Activated CD8-positive, alpha-beta T cell treated with anti-CD3 and anti-CD28 coated beads for 36 hours (primary cell): Measurements from ENCODE around the gene FGD3. TPM values are rescaled to one million over a fixed set of nuclear protein-coding genes. Genes with fewer than 3 reads are reported as not detected.

Source experiments
- ATAC-seq: fragments of 200-7000 bp; cut with Tn5 transposase; one replicate; pipeline ENCODE4 v1.10.0; 2021; ENCODE audit warnings: mild to moderate bottlenecking, moderate library complexity
- CTCF ChIA-PET: fragments of 350-600 bp; sonication (Branson Sonifier 250); formaldehyde crosslinking; loops from one replicate; lab custom pipeline; 2021; ENCODE audit warnings: antibody characterized with exemption; lab: Charles Lee
- POLR2A ChIA-PET: fragments of 350-600 bp; sonication (Branson Sonifier 250); formaldehyde crosslinking; loops from one replicate; lab custom pipeline; 2021; ENCODE audit warnings: antibody characterized with exemption; lab: Charles Lee
- DNase-seq: peaks from one replicate; pipeline ENCODE4 v3.0.0-alpha.2; 2020
- H3K27ac Mint-ChIP-seq: one replicate; pipeline ENCODE4 v1.8.0; 2021; ENCODE audit warnings: mild to moderate bottlenecking, mixed read lengths
- H3K27me3 Mint-ChIP-seq: one replicate; pipeline ENCODE4 v1.8.0; 2021; ENCODE audit warnings: mixed read lengths
- H3K36me3 Mint-ChIP-seq: one replicate; pipeline ENCODE4 v1.8.0; 2021; ENCODE audit warnings: low read depth, mixed read lengths
- H3K4me1 Mint-ChIP-seq: one replicate; pipeline ENCODE4 v1.8.0; 2021; ENCODE audit warnings: low read depth, mixed read lengths
- H3K4me3 Mint-ChIP-seq: one replicate; pipeline ENCODE4 v1.8.0; 2021; ENCODE audit warnings: mild to moderate bottlenecking, moderate library complexity, mixed read lengths
- H3K9me3 Mint-ChIP-seq: one replicate; pipeline ENCODE4 v1.8.0; 2021; ENCODE audit warnings: mixed read lengths
- CTCF ChIP-seq: fragments of 200-600 bp; IDR thresholded peaks from one replicate; pipeline ENCODE4 v1.8.0; 2022; ENCODE audit warnings: antibody characterized with exemption, mild to moderate bottlenecking
- intact Hi-C: fragments of 100-400 bp; cut with micrococcal nuclease; formaldehyde crosslinking; loops from one replicate; pipeline ENCODE4 v1.10.0; 2022
- total RNA-seq, 2 experiments: library from RNA; stranded (reverse); gene quantifications; one replicate each; pipeline ENCODE4 v1.2.3, GENCODE V29; 2021

FGD3 gene
- total RNA-seq, 2 experiments from 2014 or later = 41.6 to 43.5 TPM

DNA sequence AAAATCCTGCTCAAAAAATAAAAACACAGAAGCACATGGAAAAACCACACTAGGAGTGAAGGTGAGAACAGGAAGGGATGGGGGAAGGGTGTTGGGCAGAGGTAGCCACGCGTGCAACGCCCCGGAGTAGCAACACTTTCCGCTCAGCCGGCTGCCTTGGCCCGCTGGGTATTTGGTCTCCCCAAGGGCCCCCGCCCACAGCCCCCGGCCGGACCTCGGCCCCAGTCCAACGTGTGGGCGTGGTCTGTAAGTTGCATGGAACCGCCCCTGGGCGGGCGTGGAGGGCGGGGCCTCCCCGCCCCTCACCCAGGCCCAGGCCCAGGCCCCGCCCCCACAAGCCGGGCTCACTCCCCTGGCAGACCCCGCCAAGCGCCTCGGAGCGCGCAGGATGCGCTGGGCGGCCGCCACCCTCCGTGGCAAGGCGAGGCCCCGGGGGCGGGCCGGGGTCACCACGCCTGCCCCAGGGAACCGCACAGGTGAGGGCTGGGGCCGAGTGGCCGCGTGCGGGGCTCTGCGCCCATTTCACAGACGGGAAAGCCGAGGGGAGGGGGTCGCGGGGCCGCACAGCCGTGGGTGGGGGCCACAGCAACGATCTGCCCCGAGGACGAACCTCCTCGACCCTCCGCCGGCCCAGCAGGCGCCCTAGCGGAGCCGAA lies 111.2 kb downstream of the FGD3 start, which contains the start of gene SUSD3:
Gene SUSD3, plus strand, starts transcription at position 347 of the 656 bp plus-strand sequence. Its CDS starts 42 bp downstream, at position 389.
- H3K27ac Mint-ChIP-seq = peak within 1 kb of the TSS; percentile 97
- no peak for TF ChIP-seq CTCF
- peak within 1 kb of the TSS; percentile 86 for H3K4me3 Mint-ChIP-seq
- intact Hi-C loops = loop anchor here (10.0 kb wide), 1 partner anchor 944 kb away; the partner anchor contains the start of gene SPTLC1
- peak; percentile 76 for DNase-seq
- ATAC-seq = peak; percentile 63
- H3K4me1 Mint-ChIP-seq = peaks cover 51% of the 10 kb centered on the region
- no peaks in the 10 kb centered on the region for H3K9me3 Mint-ChIP-seq
- ChIA-PET CTCF (interaction anchor here (1.1 to 2.7 kb wide), 3 partner anchors 10 to 50 kb away, joined by 3 to 12 read pairs (median 3); no protein-coding TSS in a partner anchor), POLR2A (interaction anchor here (1.0 to 2.2 kb wide), 5 partner anchors 8 to 38 kb away, joined by 3 to 11 read pairs (median 5); no protein-coding TSS in a partner anchor)
- H3K36me3 Mint-ChIP-seq = no peaks in the 10 kb centered on the region
- H3K27me3 Mint-ChIP-seq = no peaks in the 10 kb centered on the region

DNA sequence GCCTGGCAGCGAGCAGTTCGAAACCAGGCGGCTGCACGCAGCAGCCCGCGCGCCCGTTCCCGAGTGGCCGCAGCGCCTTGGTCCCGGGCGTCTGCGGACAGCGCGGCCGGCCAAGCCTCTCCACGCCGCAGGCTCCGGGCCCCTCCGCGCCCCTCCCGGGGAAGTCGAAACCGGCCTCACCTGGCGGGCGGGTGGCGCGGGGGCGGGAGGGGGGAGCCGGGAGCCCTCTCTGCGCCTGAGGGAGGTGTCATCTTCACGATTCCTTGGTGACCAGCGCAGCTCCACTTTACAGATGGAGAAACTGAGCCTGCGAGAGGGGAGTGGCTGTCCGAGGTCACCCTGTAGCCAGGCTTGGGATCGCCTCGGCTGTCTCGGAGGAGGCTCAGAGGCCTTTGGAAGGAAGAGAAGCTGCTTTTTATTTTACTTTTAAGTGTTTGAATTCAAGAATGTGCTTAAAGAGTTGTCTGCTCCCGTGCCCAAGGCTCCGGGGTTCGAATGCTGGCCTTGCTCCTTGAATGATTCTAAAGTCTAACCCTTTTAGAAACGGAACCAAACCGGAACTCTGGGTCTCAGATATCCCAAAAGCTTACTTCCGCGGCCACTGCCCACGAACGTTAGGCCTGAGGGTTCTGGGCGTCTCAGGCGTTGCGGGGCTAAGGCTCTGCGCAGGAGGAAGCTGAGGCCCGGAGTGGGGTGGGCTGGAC lies 111.8 kb downstream of the FGD3 start:
- ChIA-PET POLR2A (interaction anchor here (0.8 to 2.2 kb wide), 12 partner anchors 9 to 95 kb away, joined by 3 to 15 read pairs (median 4); no protein-coding TSS in a partner anchor), CTCF (interaction anchor here (1.1 to 2.7 kb wide), 6 partner anchors 8 to 56 kb away, joined by 3 to 12 read pairs (median 4); no protein-coding TSS in a partner anchor)
- Mint-ChIP-seq H3K36me3 (peaks cover 3% of the 10 kb centered on the region), H3K27me3 (no peaks in the 10 kb centered on the region), H3K4me3 (peak overlapping the region; percentile 86), H3K9me3 (no peaks in the 10 kb centered on the region), H3K4me1 (peaks cover 55% of the 10 kb centered on the region), H3K27ac (peak overlapping the region; percentile 97)
- DNase-seq (peak; percentile 45), ATAC-seq (peak; percentile 3)
- intact Hi-C loops = loop anchor here (10.0 kb wide), 1 partner anchor 944 kb away; the partner anchor contains the start of gene SPTLC1
- TF ChIP-seq CTCF = no peak

GRCh38 chr9:93059715-93060578 lies 112.6 kb downstream of the FGD3 start:
- H3K4me3 Mint-ChIP-seq = peak overlapping the region; percentile 86
- H3K9me3 Mint-ChIP-seq = no peaks in the 10 kb centered on the region
- intact Hi-C loops = loop anchor here (5.0 to 10.0 kb wide), 4 partner anchors 33 to 945 kb away; partner anchors contain the start of genes CARD19 and SPTLC1
- ATAC-seq (no peak), DNase-seq (peak; percentile 27)
- CTCF ChIA-PET = interaction anchor here (1.0 to 2.7 kb wide), 8 partner anchors 9 to 74 kb away, joined by 3 to 12 read pairs (median 4); no protein-coding TSS in a partner anchor
- peaks cover 61% of the 10 kb centered on the region for H3K4me1 Mint-ChIP-seq
- H3K27me3 Mint-ChIP-seq = no peaks in the 10 kb centered on the region
- H3K27ac Mint-ChIP-seq = peak overlapping the region; percentile 97
- H3K36me3 Mint-ChIP-seq = peaks cover 6% of the 10 kb centered on the region
- no peak for TF ChIP-seq CTCF
- POLR2A ChIA-PET = interaction anchor here (0.8 to 2.2 kb wide), 15 partner anchors 9 to 96 kb away, joined by 3 to 15 read pairs (median 4); no protein-coding TSS in a partner anchor

DNA sequence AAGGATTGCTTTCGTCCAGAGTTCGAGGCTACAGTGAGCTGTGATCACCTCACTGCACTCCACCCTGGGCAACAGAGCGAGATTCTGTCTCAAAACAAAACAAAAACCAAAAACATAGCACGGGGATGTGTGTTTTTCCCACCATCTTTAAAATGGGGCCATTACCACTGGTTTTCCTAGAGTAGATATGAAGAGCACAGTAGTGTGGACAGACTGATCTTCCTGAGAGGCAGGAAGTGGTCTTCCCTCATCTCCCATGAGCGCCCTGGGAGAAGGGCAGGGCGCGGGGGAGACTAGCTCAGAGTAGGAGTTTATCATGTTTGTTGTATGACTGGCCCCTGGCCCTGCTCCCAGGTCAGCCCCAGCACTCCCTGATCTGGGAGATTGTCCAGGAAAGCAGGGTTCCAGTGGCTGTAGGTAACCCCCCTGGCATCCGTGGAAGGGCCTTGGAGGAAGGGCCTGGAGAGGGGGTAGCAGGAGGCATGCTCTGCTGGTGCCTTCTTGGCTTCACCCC lies 113.5 kb downstream of the FGD3 start:
- intact Hi-C loops = loop anchor here (5.0 kb wide), 3 partner anchors 34 to 94 kb away; partner anchors contain the start of gene CARD19
- Mint-ChIP-seq H3K4me1 (peaks cover 66% of the 10 kb centered on the region), H3K27me3 (no peaks in the 10 kb centered on the region), H3K27ac (peak overlapping the region; percentile 97), H3K36me3 (peaks cover 11% of the 10 kb centered on the region), H3K4me3 (peak overlapping the region; percentile 86), H3K9me3 (no peaks in the 10 kb centered on the region)
- ChIA-PET CTCF (interaction anchor here (1.0 to 2.7 kb wide), 6 partner anchors 10 to 74 kb away, joined by 3 to 12 read pairs (median 4); no protein-coding TSS in a partner anchor), POLR2A (interaction anchor here (1.0 to 2.2 kb wide), 6 partner anchors 13 to 97 kb away, joined by 3 to 15 read pairs (median 4); no protein-coding TSS in a partner anchor)
- TF ChIP-seq CTCF = no peak
- DNase-seq (peak; percentile 47), ATAC-seq (no peak)
